GM12874 (cell line): ENCODE measurements around the gene RHBDF1.

Experiments
- CTCF ChIP-seq: IDR thresholded peaks from 2 replicates; pipeline ENCODE4 v1.5.1; 2011; ENCODE audit warnings: low read depth, mild to moderate bottlenecking, control low read depth, low read length, moderate library complexity; ENCODE audit not compliant: insufficient read depth

RHBDF1 gene

GRCh38 chr16:83781-84615 lies 11.6 kb upstream of the RHBDF1 start:
- no peak for TF ChIP-seq CTCF

GRCh38 chr16:83060-83603 lies 10.7 kb upstream of the RHBDF1 start:
- no peak for TF ChIP-seq CTCF

GRCh38 chr16:79151-80054 lies 7.0 kb upstream of the RHBDF1 start:
- no peak for TF ChIP-seq CTCF

- TF ChIP-seq CTCF: no peak
Measured at GRCh38 chr16:78444-79150, 6.2 kb upstream of the RHBDF1 start.

GRCh38 chr16:77807-78443 lies 5.5 kb upstream of the RHBDF1 start, which contains the start of gene MPG:
TSS of gene MPG (plus strand) at chr16:78225. CDS start at chr16:78310, 85 bp downstream.
- TF ChIP-seq CTCF: no peak

GRCh38 chr16:77273-77806 lies 4.9 kb upstream of the RHBDF1 start:
- no peak for TF ChIP-seq CTCF
